Raji (cell line): ENCODE measurements around the gene CBLL2.

Experiments used
- POLR2A ChIP-seq: IDR thresholded peaks from 2 replicates; pipeline ENCODE4 v1.6.1; 2011; ENCODE audit warnings: low read depth, low read length, control low read depth; ENCODE audit not compliant: insufficient read depth

CBLL2 gene, protein sequence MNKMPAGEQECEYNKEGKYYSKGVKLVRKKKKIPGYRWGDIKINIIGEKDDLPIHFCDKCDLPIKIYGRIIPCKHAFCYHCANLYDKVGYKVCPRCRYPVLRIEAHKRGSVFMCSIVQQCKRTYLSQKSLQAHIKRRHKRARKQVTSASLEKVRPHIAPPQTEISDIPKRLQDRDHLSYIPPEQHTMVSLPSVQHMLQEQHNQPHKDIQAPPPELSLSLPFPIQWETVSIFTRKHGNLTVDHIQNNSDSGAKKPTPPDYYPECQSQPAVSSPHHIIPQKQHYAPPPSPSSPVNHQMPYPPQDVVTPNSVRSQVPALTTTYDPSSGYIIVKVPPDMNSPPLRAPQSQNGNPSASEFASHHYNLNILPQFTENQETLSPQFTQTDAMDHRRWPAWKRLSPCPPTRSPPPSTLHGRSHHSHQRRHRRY

DNA sequence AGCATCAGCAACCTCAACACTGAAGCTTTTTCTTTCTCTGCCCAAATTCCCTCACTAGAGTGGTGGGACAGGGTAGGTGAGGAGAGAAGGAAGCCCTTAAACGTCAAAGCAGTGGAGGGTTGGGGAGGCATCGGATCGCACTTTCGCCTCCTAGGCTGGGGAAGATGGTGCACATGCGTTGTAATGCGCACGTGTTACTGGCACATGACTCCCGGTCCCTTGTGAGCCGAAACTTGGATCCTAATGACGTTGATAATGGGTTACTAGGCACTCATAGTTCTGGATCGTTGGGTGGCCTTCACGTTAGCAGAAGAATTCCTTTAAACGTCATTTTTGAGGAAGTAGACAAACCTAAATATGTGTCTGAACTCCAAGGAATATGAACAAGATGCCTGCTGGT is at the start of gene CBLL2:
TSS of gene CBLL2 (plus strand) at position 301 of the 400 bp plus-strand sequence. CDS start at position 380, 79 bp downstream.
- TF ChIP-seq POLR2A, result no peak

DNA sequence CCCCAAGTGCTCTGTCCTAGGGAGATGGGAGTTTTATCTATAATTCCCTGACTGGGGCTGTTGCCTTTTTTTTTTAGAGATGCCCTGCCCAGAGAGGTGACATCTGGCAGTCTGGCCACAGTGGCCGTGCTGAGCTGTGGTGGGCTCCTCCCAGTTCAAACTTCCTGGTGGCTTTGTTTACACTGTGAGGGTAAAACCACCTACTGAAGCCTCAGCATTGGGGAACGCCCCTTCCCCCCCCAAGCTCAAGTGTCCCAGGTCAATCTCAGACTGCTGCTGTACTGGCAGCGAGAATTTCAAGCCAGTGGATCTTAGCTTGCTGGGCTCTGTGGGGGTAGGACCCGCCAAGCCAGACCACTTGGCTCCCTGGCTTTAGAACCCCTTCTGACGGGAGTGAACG is 38.3 kb upstream of the CBLL2 start:
- TF ChIP-seq POLR2A, result no peak

DNA sequence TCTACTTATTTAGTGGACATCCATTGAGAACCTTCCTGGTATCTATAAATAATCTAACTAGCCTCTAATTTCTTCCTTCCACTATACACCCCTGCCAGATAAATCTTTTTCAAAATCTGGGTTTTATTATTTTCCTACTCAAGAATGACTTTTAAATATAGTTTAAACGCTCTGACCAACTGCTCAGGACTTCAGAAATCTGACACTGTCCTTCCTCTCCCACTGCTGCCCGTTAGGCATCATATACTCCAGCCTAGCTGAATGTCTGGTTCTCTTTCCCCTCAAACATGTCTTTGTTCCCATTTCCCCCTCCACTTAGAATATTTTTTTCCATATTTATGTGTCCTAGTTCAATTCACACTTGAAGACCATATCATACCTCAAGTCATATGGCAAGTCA is 35.2 kb upstream of the CBLL2 start:
- TF ChIP-seq POLR2A, result no peak

DNA sequence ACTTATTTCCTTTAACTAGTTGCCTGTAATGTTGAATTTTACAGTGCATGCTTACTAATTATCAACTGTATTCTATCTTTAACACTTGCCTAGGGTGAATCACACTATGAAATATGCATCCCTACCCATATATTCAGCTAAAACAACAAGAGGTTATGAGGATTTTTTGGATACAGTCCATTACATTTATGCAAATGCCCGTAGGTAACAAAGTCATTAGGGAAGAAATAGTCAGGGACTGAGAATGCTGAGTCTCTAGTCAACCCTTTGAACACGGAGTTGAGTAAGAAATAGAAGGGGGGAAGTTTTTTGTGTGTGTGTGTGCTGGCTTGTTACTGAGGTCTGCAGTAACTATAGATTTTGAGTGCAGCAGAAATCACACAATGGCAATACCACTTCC is 26.1 kb upstream of the CBLL2 start:
- no peak for TF ChIP-seq POLR2A

DNA sequence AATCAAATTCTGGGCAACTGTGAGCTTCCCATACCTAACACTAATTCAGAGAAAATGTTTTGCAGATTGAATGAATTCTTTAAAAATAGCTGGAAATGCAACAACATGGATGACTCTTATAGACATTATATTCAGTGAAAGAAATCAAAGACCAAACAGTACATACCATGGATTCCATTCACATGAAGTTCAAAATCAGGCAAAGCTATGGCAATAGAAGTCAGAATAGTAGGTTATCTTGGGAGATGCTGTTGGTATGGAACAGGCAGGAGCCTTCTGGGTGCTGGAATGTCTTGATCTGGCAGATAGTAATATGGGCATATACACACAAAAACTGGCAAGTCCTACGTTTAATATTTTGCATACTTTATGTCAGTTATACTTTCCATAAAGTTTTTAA is 25.5 kb upstream of the CBLL2 start:
- TF ChIP-seq POLR2A, result no peak

DNA sequence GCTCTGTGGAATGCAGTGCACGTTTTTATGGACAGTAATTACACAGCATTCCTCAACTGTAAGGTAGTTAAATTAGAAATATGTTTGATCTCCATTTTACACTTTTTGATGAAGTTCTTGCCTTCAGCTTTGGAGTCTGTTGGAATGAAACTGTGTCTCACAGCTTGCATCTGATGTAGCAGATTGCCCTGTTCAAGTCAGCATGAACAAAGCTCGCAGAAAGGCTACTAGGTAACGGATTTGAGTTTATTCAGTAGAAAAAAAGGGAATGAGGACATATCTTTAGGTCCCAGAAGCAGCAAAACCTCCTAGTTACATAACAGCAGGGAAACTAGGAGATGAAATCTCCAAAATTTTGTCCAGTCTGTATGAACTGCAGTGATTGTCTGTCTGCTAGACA is 24.3 kb upstream of the CBLL2 start:
- TF ChIP-seq POLR2A, result no peak

DNA sequence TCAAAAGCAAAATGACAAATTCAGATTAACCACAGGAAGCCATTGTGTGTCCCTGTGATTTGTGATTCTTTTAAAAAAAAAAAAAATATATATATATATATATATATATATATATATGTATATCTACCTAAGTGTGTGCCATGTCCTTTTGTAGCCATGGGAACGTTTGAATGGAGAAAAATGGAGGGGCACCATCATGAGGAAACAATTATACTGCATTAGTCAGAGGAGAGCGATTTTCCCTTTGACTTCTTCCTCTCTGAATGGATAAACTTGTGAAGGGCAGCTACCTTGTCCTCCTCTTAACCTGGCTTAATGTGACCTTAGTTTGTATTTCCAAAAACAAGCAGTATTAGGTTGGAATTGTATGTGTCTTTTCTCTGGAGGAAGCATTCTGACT is 23.3 kb upstream of the CBLL2 start:
- no peak for TF ChIP-seq POLR2A

DNA sequence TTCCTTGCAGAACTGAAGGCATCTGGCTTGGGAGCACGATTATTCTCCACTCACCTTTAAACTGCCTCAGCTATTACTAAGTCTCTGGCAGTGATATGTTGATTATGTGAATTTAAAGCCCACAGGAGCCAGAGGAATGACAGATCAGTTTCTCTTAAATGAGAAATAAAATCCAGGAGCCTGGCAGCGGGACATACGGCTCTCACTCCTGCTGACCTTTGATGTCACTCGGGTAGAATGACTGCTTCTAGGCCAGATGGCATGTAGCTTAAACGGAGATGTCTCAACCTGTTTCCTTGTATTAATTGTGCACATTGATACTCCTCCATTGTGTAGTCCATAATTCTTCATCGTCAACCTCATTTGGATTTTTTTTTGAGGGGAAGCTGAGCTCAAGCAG is 4.0 kb upstream of the CBLL2 start:
- no peak for TF ChIP-seq POLR2A

DNA sequence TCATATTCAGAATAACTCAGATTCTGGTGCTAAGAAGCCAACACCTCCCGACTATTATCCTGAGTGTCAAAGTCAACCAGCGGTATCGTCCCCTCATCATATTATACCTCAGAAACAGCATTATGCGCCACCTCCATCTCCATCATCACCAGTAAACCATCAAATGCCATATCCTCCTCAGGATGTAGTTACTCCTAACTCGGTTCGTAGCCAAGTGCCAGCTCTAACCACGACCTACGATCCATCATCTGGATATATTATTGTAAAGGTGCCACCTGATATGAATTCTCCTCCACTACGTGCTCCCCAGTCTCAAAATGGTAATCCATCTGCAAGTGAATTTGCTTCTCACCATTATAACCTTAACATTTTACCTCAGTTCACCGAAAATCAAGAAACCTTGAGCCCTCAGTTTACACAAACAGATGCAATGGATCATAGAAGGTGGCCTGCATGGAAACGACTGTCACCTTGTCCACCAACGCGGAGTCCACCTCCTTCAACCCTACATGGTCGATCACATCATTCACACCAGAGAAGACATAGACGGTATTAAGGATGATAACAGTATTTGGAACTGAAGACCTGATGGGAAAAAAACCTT is 1.1 kb downstream of the CBLL2 start:
- TF ChIP-seq POLR2A, result no peak

DNA sequence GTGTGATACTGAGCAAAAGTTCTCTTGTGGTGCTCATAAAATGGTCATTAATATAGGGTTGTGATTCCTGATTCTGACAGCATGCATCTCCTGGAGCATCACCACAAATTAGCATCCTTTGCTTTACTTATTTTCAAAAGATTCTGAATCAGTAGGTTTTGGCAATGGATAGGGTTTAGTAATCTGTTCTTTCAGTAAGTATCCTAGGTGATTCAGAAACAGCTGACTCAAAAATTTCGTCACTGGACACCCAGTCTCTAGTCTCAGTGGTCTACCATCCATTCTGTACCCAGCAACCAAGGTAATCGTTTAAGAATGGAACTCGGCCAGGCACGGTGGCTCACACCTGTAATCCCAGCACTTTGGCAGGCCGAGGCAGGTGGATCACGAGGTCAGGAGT is 4.1 kb downstream of the CBLL2 start:
- no peak for TF ChIP-seq POLR2A

DNA sequence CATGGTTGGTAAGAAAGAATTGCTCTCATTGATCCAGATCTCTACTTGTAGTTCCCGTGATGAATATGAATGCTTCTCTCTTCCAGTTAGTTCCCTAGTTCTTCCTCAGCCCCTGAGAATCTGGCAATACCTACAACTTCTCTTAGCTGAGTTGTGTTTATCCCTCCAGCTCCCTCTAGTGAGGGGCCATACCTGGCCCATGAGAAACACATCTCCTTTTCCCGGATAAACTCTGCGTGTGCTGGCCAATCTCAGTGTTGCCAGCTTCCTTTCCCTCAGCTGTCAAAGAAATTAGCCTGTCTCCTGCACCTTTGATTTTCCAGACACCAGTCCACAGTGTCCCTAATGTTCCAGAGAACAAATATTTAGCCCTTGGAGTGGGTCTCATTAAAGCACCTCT is 5.7 kb downstream of the CBLL2 start:
- TF ChIP-seq POLR2A, result no peak

DNA sequence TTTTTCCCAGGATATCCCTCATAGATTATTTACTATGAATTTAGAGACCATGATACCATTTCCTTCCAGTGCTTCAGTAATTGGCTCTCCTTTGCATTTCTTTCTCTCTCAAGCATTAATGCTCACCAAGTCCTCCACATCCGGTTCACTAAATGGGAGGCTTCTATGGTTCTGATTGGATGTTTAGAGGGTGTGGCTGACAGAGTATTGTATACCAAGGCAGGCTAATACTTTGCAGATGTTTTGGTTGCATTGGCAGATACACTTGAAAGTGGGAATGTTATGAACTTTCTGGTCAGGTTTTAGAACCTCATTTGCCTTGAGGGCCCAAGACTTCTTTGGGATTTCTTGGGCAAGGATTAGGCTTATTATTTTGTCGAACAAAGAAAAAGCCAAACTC is 24.2 kb downstream of the CBLL2 start:
- TF ChIP-seq POLR2A, result no peak

DNA sequence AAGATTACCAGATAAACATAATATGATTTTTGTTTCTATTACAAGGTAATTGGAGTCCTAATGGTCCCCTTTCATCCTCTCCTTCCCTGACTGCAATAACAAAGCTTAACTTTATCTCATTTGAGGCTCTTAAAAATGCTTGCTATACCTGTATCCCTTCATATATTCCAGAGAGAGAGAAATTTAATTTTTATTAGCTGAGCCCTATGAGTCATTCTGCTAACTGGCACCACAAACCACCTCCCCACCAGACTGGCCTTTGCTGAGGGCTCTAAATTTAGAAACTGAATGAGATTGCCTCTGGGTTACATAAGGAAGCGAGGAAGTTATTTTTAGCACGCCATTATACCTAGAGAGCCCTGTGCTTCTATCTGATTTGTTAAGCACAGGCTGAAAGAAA is 27.4 kb downstream of the CBLL2 start:
- no peak for TF ChIP-seq POLR2A

DNA sequence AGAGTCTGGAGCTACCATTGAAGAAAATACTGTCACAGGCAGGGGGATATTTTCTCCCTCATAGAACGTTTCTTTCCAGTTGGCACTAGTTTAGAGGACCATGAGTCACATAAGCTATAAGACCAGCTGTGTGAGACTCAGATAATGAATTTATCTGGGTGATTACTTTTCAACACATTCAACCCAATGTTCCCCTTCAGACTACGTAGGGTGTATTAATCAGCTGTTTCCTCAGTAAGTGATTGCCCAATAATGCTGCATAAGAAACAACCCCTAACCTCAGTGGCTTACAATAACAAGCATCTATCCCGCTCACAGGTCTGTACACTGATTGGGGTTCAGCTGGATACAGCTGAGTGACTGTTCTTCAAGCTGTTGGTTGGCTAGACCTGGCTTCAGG is 38.1 kb downstream of the CBLL2 start:
- no peak for TF ChIP-seq POLR2A

DNA sequence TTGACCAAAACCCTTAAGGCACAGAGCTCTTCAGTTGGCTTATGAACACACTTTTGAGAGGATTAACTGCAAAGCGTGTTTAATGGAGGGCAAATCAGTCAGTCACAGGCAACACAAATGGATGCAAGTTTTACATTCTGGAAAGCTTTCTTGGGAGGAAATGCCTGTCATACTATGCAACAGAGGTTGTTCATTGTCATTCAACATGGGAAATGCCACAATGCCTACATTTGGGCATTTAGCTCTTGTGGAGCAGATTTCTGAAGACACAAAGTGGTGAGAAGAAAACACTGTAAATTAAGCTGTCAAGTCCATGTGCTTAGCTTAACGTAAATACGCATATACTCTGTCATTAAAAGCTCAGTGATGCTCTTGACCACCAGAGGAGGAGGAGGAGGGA is 41.1 kb downstream of the CBLL2 start:
- no peak for TF ChIP-seq POLR2A

DNA sequence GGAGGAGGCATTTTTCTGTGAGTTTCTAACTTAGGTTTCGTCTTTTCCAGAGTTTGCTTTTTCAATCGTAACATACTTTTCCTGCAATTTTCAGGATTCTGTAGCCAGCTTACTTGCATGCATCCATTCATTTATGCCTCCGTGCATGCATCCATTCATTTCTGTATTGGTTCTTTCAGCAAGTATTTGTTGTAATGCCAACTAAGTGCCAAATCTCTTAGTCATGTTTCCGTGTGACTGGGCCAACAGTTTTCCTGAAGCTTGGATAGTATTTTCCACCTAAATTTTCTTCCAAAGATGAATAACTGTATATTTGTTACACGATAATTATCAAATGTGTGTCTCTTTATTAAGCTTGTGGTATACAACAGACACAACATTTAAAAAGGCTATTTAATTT is 41.5 kb downstream of the CBLL2 start:
- no peak for TF ChIP-seq POLR2A

DNA sequence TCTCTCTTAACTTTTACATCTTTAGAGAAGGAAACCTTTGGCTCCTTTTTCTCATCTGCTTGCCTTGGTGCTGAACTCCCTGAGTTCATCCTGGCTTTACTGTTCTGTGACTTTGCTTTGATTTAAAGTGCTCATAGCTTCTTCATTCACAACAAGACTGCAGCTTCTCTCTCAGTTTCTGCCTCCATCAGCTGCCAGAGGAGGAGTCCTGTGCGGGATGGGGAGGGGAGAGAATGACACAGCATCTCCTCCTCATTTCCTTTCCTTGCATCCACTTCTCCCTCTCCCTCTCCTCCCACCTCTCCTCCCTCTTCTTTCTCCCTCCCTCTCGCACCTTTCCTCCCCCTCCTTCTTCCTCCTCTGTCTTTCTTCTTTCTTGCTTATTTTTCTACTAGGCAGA is 42.0 kb downstream of the CBLL2 start:
- no peak for TF ChIP-seq POLR2A
